GM12891 (cell line): ENCODE measurements around the gene ADGRG1.

ENCODE experiments used
- DNase-seq: peaks from one replicate; pipeline ENCODE4 v3.0.0; 2011; ENCODE audit warnings: low spot score; ENCODE audit not compliant: insufficient read length
- FAIRE-seq: peaks from 2 replicates; lab custom pipeline; 2011; peaks lifted over from hg19 to GRCh38; lab: Jason Lieb, UNC
- PAX5 ChIP-seq: IDR thresholded peaks from 2 replicates; pipeline ENCODE4 v1.6.1; 2011; ENCODE audit warnings: low read length, moderate library complexity, mild to moderate bottlenecking; ENCODE audit not compliant: insufficient read depth, severe bottlenecking
- POLR2A ChIP-seq: IDR thresholded peaks from 2 replicates; pipeline ENCODE4 v1.6.1; 2011; ENCODE audit warnings: low read depth, low read length, control low read depth
- POLR2AphosphoS5 ChIP-seq: IDR thresholded peaks from 2 replicates; pipeline ENCODE4 v1.6.1; 2011; ENCODE audit warnings: low read depth, low read length, control low read depth
- POU2F2 ChIP-seq: IDR thresholded peaks from 2 replicates; pipeline ENCODE4 v1.6.1; 2011; ENCODE audit warnings: low read depth, mild to moderate bottlenecking, control low read depth, low read length, moderate library complexity
- SPI1 ChIP-seq: IDR thresholded peaks from 2 replicates; pipeline ENCODE4 v1.6.1; 2011; ENCODE audit warnings: low read depth, low read length, control low read depth
- TAF1 ChIP-seq: IDR thresholded peaks from 2 replicates; pipeline ENCODE4 v1.6.1; 2011; ENCODE audit warnings: low read depth, low read length, control low read depth

The ADGRG1 gene

GRCh38 chr16:57694231-57694724 lies 65.8 kb downstream of the ADGRG1 start:
- FAIRE-seq, result no peak
- no peak for TF ChIP-seq TAF1
- no peak for TF ChIP-seq POLR2AphosphoS5
- no peak for TF ChIP-seq POU2F2
- TF ChIP-seq SPI1, result no peak
- TF ChIP-seq PAX5, result no peak
- TF ChIP-seq POLR2A, result no peak
- DNase-seq, result no peak

GRCh38 chr16:57694725-57695679 lies 66.6 kb downstream of the ADGRG1 start, which contains the start of gene DRC7:
DRC7 (plus strand) TSS chr16:57694806; CDS start chr16:57697950, 3,144 bp downstream.
- TF ChIP-seq POU2F2 (no peak), TAF1 (no peak), POLR2AphosphoS5 (no peak), POLR2A (no peak), PAX5 (no peak), SPI1 (no peak)
- FAIRE-seq (peak; percentile 91), DNase-seq (peak; percentile 63)

DNA sequence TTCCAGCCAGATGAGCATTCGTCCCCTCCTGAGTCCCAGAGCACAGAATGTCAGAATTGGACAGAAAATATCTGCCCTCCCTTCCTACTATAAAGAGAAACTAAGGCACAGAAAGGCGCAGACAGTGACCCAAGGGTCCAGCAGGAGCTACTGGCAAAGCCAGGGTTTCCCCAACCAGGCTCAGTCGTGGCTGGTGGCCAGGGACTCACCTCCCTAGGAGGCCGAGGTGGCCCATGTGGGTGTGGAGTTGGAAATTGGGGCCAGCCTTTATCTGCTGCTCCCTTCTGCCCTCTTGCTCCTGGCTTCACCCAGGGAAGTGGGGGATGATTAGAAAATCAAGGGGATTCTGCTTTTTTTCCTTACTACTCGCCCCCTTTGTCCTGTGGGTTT lies 67.2 kb downstream of the ADGRG1 start:
- DNase-seq (no peak), FAIRE-seq (no peak)
- no peak for TF ChIP-seq POLR2A
- no peak for TF ChIP-seq PAX5

- DNase-seq (no peak), FAIRE-seq (no peak)
- TF ChIP-seq SPI1 (no peak), PAX5 (no peak), TAF1 (no peak), POLR2A (no peak), POU2F2 (no peak), POLR2AphosphoS5 (no peak)
These were observed 67.8 kb downstream of the ADGRG1 start for GRCh38 chr16:57696240-57696639.

DNA sequence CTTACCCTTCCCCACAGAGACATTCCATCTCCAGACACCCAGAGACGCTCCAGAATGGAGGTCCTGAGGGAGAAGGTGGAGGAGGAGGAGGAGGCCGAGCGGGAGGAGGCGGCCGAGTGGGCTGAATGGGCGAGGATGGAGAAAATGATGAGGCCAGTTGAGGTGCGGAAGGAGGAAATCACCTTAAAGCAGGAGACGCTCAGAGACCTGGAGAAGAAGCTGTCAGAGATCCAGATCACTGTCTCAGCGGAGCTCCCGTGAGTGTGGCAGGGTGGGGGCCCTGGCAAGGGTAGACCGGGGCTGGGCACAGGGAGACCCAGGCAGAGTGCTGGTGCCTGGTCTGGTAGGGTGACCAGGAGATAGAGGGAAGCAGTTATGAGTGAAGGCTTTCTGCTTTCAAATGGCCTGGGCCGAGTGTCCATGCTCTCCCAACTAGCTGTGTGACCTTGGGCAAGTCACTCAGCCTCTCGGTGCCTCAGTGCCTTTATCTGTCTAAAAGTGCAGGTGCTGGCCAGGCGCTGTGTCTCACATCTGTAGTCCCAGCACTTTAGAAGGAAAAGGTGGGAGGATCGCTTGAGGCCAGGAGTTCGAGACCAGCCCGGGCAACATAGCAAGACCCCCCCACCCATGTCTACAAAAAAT lies 69.6 kb downstream of the ADGRG1 start:
- FAIRE-seq (no peak), DNase-seq (no peak)
- TF ChIP-seq POLR2A (no peak), POLR2AphosphoS5 (no peak), PAX5 (no peak), POU2F2 (no peak), TAF1 (no peak), SPI1 (no peak)

GRCh38 chr16:57698812-57699405 lies 70.5 kb downstream of the ADGRG1 start:
- DNase-seq, result no peak
- no peak for FAIRE-seq

GRCh38 chr16:57699481-57699880 lies 71.1 kb downstream of the ADGRG1 start:
- TF ChIP-seq POU2F2, result no peak
- no peak for TF ChIP-seq POLR2AphosphoS5
- no peak for TF ChIP-seq POLR2A
- TF ChIP-seq TAF1, result no peak
- no peak for TF ChIP-seq SPI1
- no peak for TF ChIP-seq PAX5
- FAIRE-seq (no peak), DNase-seq (no peak)

More at GRCh38 chr16:57698812-57699405, 70.5 kb downstream of the ADGRG1 start:
- no peak for TF ChIP-seq SPI1
- TF ChIP-seq POLR2A, result no peak
- TF ChIP-seq POU2F2, result no peak
- no peak for TF ChIP-seq PAX5
- TF ChIP-seq POLR2AphosphoS5, result no peak
- TF ChIP-seq TAF1, result no peak

DNA sequence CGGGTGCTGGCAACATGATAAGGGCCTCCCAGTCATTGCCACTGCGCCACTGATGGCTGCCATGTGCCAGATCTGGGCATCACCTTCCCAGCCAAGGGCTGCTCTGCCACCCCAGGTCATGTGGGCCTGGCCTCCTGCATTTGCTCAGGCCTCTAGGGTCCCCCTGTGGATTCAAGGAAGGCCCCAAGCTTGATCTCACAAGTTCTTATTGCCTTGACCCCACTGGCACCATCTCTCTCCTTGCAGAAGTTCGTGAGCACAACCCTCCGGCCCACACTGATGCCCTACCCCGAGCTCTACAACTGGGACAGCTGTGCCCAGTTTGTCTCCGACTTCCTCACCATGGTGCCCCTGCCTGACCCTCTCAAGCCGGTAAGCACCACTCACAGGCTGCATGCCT lies 71.5 kb downstream of the ADGRG1 start:
- FAIRE-seq (no peak), DNase-seq (no peak)

More for the DNA sequence above, 71.5 kb downstream of the ADGRG1 start:
- TF ChIP-seq POU2F2 (no peak), POLR2AphosphoS5 (no peak), POLR2A (no peak), PAX5 (no peak), TAF1 (no peak), SPI1 (no peak)
